HEK293 (cell line): Measurements from ENCODE around the gene HPCA.

Source experiments
- CTCF ChIA-PET: fragments of 350-600 bp; formaldehyde crosslinking; extraction: SDS; loops from one replicate; lab custom pipeline; 2021; ENCODE audit warnings: antibody characterized with exemption; lab: Yijun Ruan, JAX
- POLR2A ChIA-PET: fragments of 300-600 bp; formaldehyde crosslinking; extraction: SDS; loops from one replicate; lab custom pipeline; 2020; ENCODE audit warnings: antibody characterized with exemption, inconsistent platforms; lab: Yijun Ruan, JAX
- H3K27ac ChIP-seq: fragments of 200-500 bp; sonication (Bioruptor generic); 2 replicates; pipeline ENCODE4 v1.5.1; 2014; ENCODE audit warnings: low read depth, low read length, control low read depth, inconsistent platforms; ENCODE audit errors: extremely low read depth
- H3K36me3 ChIP-seq, 2 experiments: fragments of 200-500 bp in 1 of 2; sonication (Bioruptor generic) in 1 of 2; 1 replicate in 1 of 2; 2 replicates in 1 of 2; pipeline ENCODE4 v1.5.1; 2014 to 2017; ENCODE audit warnings: inconsistent platforms in 2 of 2, low read length in 2 of 2; ENCODE audit not compliant: control insufficient read depth in 2 of 2, insufficient read depth in 1 of 2
- H3K4me1 ChIP-seq: fragments of 200-500 bp; sonication (Bioruptor generic); 2 replicates; pipeline ENCODE4 v1.5.1; 2014; ENCODE audit warnings: mild to moderate bottlenecking, low read length, inconsistent platforms; ENCODE audit not compliant: control insufficient read depth, insufficient read depth
- H3K4me3 ChIP-seq: 2 replicates; pipeline ENCODE4 v1.5.1; 2011; ENCODE audit warnings: low read depth, mild to moderate bottlenecking, control low read depth, low read length, moderate library complexity
- H3K9me3 ChIP-seq: fragments of 200-500 bp; sonication (Bioruptor generic); 2 replicates; pipeline ENCODE4 v1.5.1; 2014; ENCODE audit warnings: low read depth, low read length, inconsistent platforms; ENCODE audit not compliant: control insufficient read depth, insufficient read depth
- MYNN ChIP-seq: fragments of 450-650 bp; formaldehyde crosslinking; IDR thresholded peaks from 2 replicates; pipeline ENCODE4 v1.5.1; 2016; ENCODE audit warnings: missing biosample characterization, missing genetic modification characterization, borderline replicate concordance
- ZFP69B ChIP-seq: fragments of 450-650 bp; formaldehyde crosslinking; IDR thresholded peaks from 2 replicates; pipeline ENCODE4 v1.5.1; 2016; ENCODE audit warnings: missing biosample characterization, missing genetic modification characterization
- ZNF121 ChIP-seq: fragments of 450-650 bp; formaldehyde crosslinking; IDR thresholded peaks from 2 replicates; pipeline ENCODE4 v1.5.1; 2016; ENCODE audit warnings: missing biosample characterization, missing genetic modification characterization
- ZNF155 ChIP-seq: fragments of 450-650 bp; formaldehyde crosslinking; IDR thresholded peaks from 2 replicates; pipeline ENCODE4 v1.5.1; 2016; ENCODE audit warnings: missing biosample characterization, missing genetic modification characterization
- ZNF174 ChIP-seq: fragments of 450-650 bp; formaldehyde crosslinking; IDR thresholded peaks from 2 replicates; pipeline ENCODE4 v1.5.0; 2017; ENCODE audit warnings: missing biosample characterization, mild to moderate bottlenecking, missing genetic modification characterization
- ZNF433 ChIP-seq: fragments of 450-650 bp; formaldehyde crosslinking; IDR thresholded peaks from 2 replicates; pipeline ENCODE4 v1.5.1; 2016; ENCODE audit warnings: missing biosample characterization, missing genetic modification characterization, low read depth
- ZNF530 ChIP-seq: fragments of 450-650 bp; formaldehyde crosslinking; IDR thresholded peaks from 2 replicates; pipeline ENCODE4 v1.5.1; 2016; ENCODE audit warnings: low read depth, missing biosample characterization, missing genetic modification characterization
- ZNF707 ChIP-seq: fragments of 450-650 bp; formaldehyde crosslinking; IDR thresholded peaks from 2 replicates; pipeline ENCODE4 v1.5.1; 2016; ENCODE audit warnings: missing biosample characterization, missing genetic modification characterization
- ZNF837 ChIP-seq: fragments of 450-650 bp; formaldehyde crosslinking; IDR thresholded peaks from 2 replicates; pipeline ENCODE4 v1.5.1; 2016; ENCODE audit warnings: missing biosample characterization, missing genetic modification characterization
- TF ChIP-seq, protein P1 (sequence below): fragments of 450-650 bp; formaldehyde crosslinking; IDR thresholded peaks from 2 replicates; pipeline ENCODE4 v1.5.1; 2016; ENCODE audit warnings: missing biosample characterization, missing genetic modification characterization
- TF ChIP-seq, protein P2 (sequence below): fragments of 450-650 bp; formaldehyde crosslinking; IDR thresholded peaks from 2 replicates; pipeline ENCODE4 v1.5.1; 2016; ENCODE audit warnings: missing biosample characterization, missing genetic modification characterization
- TF ChIP-seq, protein P3 (sequence below): fragments of 450-650 bp; formaldehyde crosslinking; IDR thresholded peaks from 2 replicates; pipeline ENCODE4 v1.5.1; 2016; ENCODE audit warnings: missing biosample characterization, missing genetic modification characterization
- TF ChIP-seq, protein P4 (sequence below): fragments of 450-650 bp; formaldehyde crosslinking; IDR thresholded peaks from 2 replicates; pipeline ENCODE4 v1.5.1; 2016; ENCODE audit warnings: missing biosample characterization, missing genetic modification characterization
- TF ChIP-seq, protein P5 (sequence below): fragments of 450-650 bp; formaldehyde crosslinking; IDR thresholded peaks from 2 replicates; pipeline ENCODE4 v1.5.1; 2017; ENCODE audit warnings: missing biosample characterization, mild to moderate bottlenecking, missing genetic modification characterization, moderate library complexity
- TF ChIP-seq, protein P6 (sequence below): IDR thresholded peaks from 2 replicates; pipeline ENCODE4 v1.6.1; 2011; ENCODE audit warnings: mild to moderate bottlenecking, low read depth, low read length, borderline replicate concordance
- TF ChIP-seq, protein P7 (sequence below): fragments of 450-650 bp; formaldehyde crosslinking; IDR thresholded peaks from 2 replicates; pipeline ENCODE4 v1.5.1; 2016; ENCODE audit warnings: missing biosample characterization, missing genetic modification characterization

HPCA gene

DNA sequence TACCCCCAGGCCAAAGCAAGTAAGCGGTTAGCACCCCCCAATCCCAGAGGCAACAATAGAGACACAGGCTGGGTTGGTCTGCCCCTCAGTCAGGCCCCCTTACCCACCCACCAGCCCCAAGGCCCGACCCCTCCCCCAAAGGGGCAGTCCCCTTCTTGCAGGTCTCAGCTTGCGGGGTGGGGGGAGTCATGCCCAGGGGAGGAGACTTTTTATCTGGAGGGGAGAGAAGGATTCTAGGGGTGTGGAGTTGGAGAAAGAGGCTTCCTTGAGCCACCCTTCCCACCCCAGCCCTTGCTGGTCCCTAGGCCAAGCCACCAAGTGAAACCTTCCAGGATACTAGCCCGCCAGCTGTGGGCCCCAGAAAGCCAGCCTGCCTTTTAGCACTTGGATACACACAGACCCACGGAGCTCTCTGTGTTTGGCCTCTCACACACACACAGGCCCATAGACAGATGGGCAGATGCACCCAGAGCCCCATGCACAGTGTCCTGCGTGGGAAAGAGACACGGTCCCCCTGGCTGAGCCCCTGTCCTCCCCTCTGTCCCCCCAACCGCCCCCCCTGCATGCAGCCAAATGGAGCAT, 7.8 kb downstream of the HPCA start:
- no peaks in the 10 kb centered on the region for H3K9me3 ChIP-seq
- TF ChIP-seq ZNF121 (tag by site-specific recombination) (no peak), ZNF837 (tag by site-specific recombination) (no peak), ZFP69B (peak; percentile 86), MYNN (tag by site-specific recombination) (no peak)
- TF ChIP-seq, protein P1, sequence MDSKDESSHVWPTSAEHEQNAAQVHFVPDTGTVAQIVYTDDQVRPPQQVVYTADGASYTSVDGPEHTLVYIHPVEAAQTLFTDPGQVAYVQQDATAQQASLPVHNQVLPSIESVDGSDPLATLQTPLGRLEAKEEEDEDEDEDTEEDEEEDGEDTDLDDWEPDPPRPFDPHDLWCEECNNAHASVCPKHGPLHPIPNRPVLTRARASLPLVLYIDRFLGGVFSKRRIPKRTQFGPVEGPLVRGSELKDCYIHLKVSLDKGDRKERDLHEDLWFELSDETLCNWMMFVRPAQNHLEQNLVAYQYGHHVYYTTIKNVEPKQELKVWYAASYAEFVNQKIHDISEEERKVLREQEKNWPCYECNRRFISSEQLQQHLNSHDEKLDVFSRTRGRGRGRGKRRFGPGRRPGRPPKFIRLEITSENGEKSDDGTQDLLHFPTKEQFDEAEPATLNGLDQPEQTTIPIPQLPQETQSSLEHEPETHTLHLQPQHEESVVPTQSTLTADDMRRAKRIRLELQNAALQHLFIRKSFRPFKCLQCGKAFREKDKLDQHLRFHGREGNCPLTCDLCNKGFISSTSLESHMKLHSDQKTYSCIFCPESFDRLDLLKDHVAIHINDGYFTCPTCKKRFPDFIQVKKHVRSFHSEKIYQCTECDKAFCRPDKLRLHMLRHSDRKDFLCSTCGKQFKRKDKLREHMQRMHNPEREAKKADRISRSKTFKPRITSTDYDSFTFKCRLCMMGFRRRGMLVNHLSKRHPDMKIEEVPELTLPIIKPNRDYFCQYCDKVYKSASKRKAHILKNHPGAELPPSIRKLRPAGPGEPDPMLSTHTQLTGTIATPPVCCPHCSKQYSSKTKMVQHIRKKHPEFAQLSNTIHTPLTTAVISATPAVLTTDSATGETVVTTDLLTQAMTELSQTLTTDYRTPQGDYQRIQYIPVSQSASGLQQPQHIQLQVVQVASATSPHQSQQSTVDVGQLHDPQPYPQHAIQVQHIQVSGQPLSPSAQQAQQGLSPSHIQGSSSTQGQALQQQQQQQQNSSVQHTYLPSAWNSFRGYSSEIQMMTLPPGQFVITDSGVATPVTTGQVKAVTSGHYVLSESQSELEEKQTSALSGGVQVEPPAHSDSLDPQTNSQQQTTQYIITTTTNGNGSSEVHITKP: peak; percentile 24; the same call in 1 of the 2 replicates
- TF ChIP-seq, protein P2, sequence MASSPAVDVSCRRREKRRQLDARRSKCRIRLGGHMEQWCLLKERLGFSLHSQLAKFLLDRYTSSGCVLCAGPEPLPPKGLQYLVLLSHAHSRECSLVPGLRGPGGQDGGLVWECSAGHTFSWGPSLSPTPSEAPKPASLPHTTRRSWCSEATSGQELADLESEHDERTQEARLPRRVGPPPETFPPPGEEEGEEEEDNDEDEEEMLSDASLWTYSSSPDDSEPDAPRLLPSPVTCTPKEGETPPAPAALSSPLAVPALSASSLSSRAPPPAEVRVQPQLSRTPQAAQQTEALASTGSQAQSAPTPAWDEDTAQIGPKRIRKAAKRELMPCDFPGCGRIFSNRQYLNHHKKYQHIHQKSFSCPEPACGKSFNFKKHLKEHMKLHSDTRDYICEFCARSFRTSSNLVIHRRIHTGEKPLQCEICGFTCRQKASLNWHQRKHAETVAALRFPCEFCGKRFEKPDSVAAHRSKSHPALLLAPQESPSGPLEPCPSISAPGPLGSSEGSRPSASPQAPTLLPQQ (tag by site-specific recombination): peak; percentile 92
- TF ChIP-seq, protein P3, sequence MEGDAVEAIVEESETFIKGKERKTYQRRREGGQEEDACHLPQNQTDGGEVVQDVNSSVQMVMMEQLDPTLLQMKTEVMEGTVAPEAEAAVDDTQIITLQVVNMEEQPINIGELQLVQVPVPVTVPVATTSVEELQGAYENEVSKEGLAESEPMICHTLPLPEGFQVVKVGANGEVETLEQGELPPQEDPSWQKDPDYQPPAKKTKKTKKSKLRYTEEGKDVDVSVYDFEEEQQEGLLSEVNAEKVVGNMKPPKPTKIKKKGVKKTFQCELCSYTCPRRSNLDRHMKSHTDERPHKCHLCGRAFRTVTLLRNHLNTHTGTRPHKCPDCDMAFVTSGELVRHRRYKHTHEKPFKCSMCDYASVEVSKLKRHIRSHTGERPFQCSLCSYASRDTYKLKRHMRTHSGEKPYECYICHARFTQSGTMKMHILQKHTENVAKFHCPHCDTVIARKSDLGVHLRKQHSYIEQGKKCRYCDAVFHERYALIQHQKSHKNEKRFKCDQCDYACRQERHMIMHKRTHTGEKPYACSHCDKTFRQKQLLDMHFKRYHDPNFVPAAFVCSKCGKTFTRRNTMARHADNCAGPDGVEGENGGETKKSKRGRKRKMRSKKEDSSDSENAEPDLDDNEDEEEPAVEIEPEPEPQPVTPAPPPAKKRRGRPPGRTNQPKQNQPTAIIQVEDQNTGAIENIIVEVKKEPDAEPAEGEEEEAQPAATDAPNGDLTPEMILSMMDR (tag by site-specific recombination): no peak
- TF ChIP-seq, protein P4, sequence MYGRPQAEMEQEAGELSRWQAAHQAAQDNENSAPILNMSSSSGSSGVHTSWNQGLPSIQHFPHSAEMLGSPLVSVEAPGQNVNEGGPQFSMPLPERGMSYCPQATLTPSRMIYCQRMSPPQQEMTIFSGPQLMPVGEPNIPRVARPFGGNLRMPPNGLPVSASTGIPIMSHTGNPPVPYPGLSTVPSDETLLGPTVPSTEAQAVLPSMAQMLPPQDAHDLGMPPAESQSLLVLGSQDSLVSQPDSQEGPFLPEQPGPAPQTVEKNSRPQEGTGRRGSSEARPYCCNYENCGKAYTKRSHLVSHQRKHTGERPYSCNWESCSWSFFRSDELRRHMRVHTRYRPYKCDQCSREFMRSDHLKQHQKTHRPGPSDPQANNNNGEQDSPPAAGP (tag by site-specific recombination): peak; percentile 75; the same call in 1 of the 2 replicates
- TF ChIP-seq, all 188 proteins: peak for 4
- ChIA-PET POLR2A (no interaction called here), CTCF (interaction anchor here (0.7 to 4.9 kb wide), 6 partner anchors 11 to 493 kb away, joined by 3 to 50 read pairs (median 4); no protein-coding TSS in a partner anchor)
- H3K36me3 ChIP-seq: no peaks in the 10 kb centered on the region
- H3K4me1 ChIP-seq: no peaks in the 10 kb centered on the region
- no peak overlapping the region for H3K4me3 ChIP-seq
- no peak overlapping the region for H3K27ac ChIP-seq

DNA sequence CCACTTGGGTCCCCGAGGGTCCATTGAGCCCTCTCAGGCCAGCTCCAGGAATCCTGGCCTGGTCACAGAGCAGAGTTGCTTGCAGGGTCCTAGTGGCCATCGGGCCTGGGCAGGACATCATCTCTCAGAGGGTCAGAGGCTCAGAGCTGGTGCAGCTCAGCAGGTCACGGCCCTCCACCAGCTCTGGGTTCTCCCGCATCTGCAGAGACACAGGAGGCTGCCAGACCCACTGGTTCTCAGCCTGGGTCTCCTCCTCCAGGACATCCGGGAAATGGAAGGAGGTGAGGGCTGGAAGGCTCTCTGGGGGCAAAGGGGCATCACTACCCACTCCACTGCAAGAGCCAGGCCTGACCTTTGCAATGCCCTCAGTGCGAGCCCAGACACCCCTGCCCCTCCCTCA, 8.4 kb downstream of the HPCA start:
- Histone ChIP-seq H3K4me3 (no peak overlapping the region), H3K9me3 (no peaks in the 10 kb centered on the region), H3K36me3 (no peaks in the 10 kb centered on the region), H3K27ac (no peak overlapping the region), H3K4me1 (no peaks in the 10 kb centered on the region)
- TF ChIP-seq ZNF433 (tag by site-specific recombination) (no peak), ZNF530 (tag by site-specific recombination) (no peak), ZNF707 (no peak), ZNF174 (tag by site-specific recombination) (no peak), ZNF155 (tag by site-specific recombination) (no peak)
- TF ChIP-seq, protein P5, sequence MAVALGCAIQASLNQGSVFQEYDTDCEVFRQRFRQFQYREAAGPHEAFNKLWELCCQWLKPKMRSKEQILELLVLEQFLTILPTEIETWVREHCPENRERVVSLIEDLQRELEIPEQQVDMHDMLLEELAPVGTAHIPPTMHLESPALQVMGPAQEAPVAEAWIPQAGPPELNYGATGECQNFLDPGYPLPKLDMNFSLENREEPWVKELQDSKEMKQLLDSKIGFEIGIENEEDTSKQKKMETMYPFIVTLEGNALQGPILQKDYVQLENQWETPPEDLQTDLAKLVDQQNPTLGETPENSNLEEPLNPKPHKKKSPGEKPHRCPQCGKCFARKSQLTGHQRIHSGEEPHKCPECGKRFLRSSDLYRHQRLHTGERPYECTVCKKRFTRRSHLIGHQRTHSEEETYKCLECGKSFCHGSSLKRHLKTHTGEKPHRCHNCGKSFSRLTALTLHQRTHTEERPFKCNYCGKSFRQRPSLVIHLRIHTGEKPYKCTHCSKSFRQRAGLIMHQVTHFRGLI (tag by site-specific recombination): no peak
- TF ChIP-seq, protein P6, sequence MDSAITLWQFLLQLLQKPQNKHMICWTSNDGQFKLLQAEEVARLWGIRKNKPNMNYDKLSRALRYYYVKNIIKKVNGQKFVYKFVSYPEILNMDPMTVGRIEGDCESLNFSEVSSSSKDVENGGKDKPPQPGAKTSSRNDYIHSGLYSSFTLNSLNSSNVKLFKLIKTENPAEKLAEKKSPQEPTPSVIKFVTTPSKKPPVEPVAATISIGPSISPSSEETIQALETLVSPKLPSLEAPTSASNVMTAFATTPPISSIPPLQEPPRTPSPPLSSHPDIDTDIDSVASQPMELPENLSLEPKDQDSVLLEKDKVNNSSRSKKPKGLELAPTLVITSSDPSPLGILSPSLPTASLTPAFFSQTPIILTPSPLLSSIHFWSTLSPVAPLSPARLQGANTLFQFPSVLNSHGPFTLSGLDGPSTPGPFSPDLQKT: no peak
- TF ChIP-seq, protein P7, sequence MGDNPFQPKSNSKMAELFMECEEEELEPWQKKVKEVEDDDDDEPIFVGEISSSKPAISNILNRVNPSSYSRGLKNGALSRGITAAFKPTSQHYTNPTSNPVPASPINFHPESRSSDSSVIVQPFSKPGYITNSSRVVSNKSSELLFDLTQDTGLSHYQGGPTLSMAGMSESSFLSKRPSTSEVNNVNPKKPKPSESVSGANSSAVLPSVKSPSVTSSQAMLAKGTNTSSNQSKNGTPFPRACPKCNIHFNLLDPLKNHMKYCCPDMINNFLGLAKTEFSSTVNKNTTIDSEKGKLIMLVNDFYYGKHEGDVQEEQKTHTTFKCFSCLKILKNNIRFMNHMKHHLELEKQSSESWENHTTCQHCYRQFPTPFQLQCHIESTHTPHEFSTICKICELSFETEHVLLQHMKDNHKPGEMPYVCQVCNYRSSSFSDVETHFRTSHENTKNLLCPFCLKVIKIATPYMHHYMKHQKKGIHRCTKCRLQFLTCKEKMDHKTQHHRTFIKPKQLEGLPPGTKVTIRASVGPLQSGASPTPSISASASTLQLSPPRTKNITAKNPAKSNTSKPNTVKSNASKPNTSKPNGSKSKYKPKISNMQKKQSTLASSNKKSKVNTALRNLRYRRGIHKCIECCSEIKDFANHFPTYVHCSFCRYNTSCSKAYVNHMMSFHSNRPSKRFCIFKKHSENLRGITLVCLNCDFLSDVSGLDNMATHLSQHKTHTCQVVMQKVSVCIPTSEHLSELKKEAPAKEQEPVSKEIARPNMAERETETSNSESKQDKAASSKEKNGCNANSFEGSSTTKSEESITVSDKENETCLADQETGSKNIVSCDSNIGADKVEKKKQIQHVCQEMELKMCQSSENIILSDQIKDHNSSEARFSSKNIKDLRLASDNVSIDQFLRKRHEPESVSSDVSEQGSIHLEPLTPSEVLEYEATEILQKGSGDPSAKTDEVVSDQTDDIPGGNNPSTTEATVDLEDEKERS (tag by site-specific recombination): no peak
- CTCF ChIA-PET: interaction anchor here (0.7 to 1.3 kb wide), 5 partner anchors 8 to 494 kb away, joined by 3 to 4 read pairs (median 3); partner anchors contain the start of gene HPCA
- POLR2A ChIA-PET: no interaction called here
